ENCODE data around the gene CARF.

DNA sequence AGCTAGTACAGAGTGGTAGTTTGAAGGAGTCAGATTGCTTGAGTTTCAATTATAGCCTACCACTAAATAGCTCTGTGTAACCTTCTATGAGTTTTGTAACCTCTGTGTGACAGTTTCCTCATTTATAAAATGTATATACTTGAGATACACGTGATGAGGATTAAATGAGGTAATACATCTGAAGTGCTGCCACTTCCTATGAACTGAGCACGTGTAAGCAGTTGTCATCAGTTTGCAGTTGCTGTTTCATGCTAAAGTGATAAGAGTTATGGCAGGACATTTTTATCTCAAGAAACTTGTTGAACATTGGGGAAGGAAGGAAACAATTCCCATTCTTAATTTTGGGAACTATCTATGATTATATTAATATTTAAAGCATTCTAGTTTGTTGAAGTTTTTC, 38.5 kb downstream of the CARF start:
- TF ChIP-seq ELF4 (CRISPR knock-in tag; IDR thresholded peaks at IDR 0.05; ENCODE audit: low read depth): no peak
- no peak for TF ChIP-seq RELA (CRISPR knock-in tag; IDR thresholded peaks at IDR 0.05; ENCODE audit: borderline replicate concordance)
- TF ChIP-seq, protein P1, sequence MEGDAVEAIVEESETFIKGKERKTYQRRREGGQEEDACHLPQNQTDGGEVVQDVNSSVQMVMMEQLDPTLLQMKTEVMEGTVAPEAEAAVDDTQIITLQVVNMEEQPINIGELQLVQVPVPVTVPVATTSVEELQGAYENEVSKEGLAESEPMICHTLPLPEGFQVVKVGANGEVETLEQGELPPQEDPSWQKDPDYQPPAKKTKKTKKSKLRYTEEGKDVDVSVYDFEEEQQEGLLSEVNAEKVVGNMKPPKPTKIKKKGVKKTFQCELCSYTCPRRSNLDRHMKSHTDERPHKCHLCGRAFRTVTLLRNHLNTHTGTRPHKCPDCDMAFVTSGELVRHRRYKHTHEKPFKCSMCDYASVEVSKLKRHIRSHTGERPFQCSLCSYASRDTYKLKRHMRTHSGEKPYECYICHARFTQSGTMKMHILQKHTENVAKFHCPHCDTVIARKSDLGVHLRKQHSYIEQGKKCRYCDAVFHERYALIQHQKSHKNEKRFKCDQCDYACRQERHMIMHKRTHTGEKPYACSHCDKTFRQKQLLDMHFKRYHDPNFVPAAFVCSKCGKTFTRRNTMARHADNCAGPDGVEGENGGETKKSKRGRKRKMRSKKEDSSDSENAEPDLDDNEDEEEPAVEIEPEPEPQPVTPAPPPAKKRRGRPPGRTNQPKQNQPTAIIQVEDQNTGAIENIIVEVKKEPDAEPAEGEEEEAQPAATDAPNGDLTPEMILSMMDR (IDR thresholded peaks at IDR 0.05): no peak

All from WTC11 (cell line).